ENCODE results near the gene TLK2.
"Not testable (repeated sequence)": the region's sequence is repeated elsewhere in the genome, so short reads cannot be mapped to it uniquely, and the experiment has no call there.

Gene TLK2

DNA sequence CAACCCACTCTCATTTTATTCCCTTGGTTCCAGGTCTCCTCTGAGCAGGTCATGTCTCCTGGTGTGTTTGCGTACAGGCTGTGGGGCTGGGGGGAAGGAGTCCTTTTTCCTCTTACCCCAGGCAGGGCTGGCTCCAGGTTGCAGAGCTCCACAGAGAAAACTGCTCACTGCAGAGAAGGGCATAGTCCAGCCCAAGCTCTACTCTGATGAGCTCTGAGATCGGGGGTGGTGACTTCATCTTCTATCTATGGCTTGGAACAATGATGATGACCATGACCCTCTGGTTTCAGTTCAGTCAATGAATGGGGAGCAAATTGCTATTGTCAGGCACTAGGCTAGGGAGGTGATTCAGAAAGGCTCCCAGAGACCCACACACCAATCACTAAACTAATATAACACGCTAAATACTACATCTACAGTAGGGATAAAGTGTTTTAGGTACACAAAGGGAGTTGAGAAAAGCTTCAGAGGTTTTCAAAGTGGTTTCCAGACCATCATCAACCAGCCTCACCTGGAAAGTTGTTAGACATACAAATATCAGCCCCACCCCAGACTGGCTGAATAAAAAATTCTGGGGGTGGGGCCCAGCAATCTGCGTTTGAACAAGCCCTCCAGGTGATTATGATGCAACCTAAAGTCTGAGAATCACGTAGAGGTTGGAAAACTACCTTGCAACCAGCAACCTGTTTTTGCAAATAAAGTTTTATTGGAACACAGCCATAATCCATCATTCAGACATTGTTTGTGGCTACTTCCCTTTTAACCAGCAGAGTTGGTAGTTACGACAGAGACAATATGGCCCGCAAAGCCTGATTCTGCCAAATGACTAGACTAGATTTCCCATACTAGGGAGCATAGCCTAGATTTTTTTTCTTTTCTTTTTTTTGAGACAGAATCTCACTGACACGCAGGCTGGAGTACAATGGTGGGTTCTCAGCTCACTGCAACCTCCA lies 5.3 kb upstream of the TLK2 start:
- DNase-seq (ENCODE audit: low spot score in 2 of 2); H3K4me3 Mint-ChIP-seq; ATAC-seq; H3K27ac Mint-ChIP-seq; H3K9me3 Mint-ChIP-seq; H3K36me3 Mint-ChIP-seq: not testable (repeated sequence)
- peaks cover 13% of the 10 kb centered on the region for H3K4me1 Mint-ChIP-seq

DNA sequence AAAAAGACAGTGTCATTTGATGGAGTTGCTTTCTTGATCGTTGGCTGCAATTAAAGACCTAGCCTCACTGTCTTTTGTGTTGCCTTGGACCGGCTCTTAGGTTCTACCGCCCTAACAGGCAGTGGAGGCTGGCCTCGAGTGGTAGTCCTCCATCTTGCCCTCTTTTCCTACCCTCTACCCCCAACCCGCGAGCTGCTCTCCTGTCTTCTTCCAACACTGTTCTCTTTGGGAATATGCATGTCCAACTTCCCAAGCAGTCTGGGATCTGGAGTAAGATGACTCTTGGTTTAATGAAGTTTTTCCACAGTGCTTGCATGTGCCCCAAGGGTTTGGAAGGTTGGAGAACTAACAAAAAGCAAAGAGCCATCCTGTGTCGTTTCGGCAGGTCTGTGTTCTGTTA lies 1.5 kb upstream of the TLK2 start:
- peaks cover 22% of the 10 kb centered on the region for H3K36me3 Mint-ChIP-seq
- not testable (repeated sequence) for H3K9me3 Mint-ChIP-seq; ATAC-seq; DNase-seq (ENCODE audit: low spot score in 2 of 2)
- peak overlapping the region; percentile 88 for H3K27ac Mint-ChIP-seq
- peak overlapping the region; percentile 70 for H3K4me3 Mint-ChIP-seq
- H3K4me1 Mint-ChIP-seq = peaks cover 25% of the 10 kb centered on the region

DNA sequence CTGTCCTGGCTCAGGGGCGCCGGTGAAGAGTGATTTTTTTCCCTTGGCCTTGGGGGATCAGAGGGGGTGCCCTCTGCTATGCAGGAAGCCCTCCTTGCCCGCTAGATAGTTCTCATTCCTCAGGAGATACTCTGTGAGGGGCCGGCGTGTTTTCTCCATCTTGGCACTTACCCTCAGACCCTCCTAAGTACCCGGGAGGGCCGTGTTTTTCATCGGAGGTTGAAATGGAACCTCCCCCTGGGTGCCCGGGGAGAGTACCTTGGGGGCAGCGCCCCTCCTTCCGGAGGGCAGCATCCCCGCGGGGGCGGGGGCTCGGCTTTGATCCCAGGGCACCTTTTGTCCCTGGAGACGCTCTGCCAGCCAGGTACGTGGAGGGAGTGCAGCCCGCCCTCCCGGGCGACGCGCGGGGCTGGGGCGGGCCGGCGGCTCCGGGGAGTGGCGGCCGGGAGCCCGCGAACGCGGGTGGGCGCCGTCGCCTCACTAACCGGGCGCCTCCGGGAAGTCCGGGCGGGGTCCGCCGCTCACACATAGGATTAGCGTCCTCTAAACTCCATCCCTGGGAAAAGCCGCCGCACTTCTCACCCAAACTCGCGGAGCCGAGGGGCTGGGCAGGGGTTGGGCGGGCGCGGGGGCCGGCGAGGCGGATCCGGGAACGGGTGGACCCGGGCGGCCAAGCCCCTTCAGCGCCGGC lies 762 bp upstream of the TLK2 start:
- H3K9me3 Mint-ChIP-seq = not testable (repeated sequence)
- Mint-ChIP-seq H3K27ac (peak overlapping the region; percentile 88), H3K4me3 (peak overlapping the region; percentile 70), H3K36me3 (peaks cover 28% of the 10 kb centered on the region), H3K4me1 (peaks cover 25% of the 10 kb centered on the region)
- ATAC-seq = peak; percentile 42
- DNase-seq (ENCODE audit: low spot score in 2 of 2) = peak; percentile 24 to 72

GRCh38 chr17:62478880-62479638 lies 434 bp downstream of the TLK2 start:
- DNase-seq (ENCODE audit: low spot score in 2 of 2) (peak; percentile 52 to 80), ATAC-seq (peak; percentile 61)
- peaks cover 25% of the 10 kb centered on the region for H3K4me1 Mint-ChIP-seq
- peak overlapping the region; percentile 94 for H3K27ac Mint-ChIP-seq
- H3K4me3 Mint-ChIP-seq = peak overlapping the region; percentile 78
- peaks cover 40% of the 10 kb centered on the region for H3K36me3 Mint-ChIP-seq
- H3K9me3 Mint-ChIP-seq = not testable (repeated sequence)

- not testable (repeated sequence) for H3K9me3 Mint-ChIP-seq, ATAC-seq
- H3K4me3 Mint-ChIP-seq = peak overlapping the region; percentile 78
- H3K36me3 Mint-ChIP-seq = peaks cover 47% of the 10 kb centered on the region
- peak in 1 of 2 donors; percentile 63 for DNase-seq (ENCODE audit: low spot score in 2 of 2)
- H3K27ac Mint-ChIP-seq = peak overlapping the region; percentile 94
- H3K4me1 Mint-ChIP-seq = peaks cover 25% of the 10 kb centered on the region
These were observed 1.1 kb downstream of the TLK2 start for GRCh38 chr17:62479639-62480258.

DNA sequence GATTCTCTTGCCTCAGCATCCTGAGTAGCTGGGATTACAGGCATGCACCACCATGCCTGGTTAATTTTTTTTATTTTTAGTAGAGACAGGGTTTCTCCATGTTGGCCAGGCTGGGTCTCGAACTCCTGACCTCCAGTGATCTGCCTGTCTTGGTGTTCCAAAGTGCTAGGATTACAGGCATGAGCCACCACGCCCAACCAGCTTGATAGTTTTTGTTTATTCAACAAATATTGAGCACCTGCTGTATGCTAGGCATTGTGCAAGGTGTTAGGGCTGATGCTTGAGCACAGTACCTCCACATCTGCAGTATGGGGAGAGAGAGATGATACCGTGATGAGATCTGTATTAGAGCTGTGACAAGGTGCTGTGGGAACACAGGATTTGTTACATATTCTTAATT lies 3.9 kb downstream of the TLK2 start:
- not testable (repeated sequence) for H3K27ac Mint-ChIP-seq
- H3K4me1 Mint-ChIP-seq = peaks cover 24% of the 10 kb centered on the region

GRCh38 chr17:62490990-62491389 lies 12.4 kb downstream of the TLK2 start:
- Mint-ChIP-seq H3K36me3 (peaks cover 53% of the 10 kb centered on the region), H3K4me1 (peaks cover 20% of the 10 kb centered on the region)
- DNase-seq (ENCODE audit: low spot score in 2 of 2); H3K27ac Mint-ChIP-seq; H3K9me3 Mint-ChIP-seq; ATAC-seq; H3K4me3 Mint-ChIP-seq: not testable (repeated sequence)

More for the DNA sequence above, 3.9 kb downstream of the TLK2 start:
- not testable (repeated sequence) for ATAC-seq; DNase-seq (ENCODE audit: low spot score in 2 of 2); H3K4me3 Mint-ChIP-seq; H3K9me3 Mint-ChIP-seq
- H3K36me3 Mint-ChIP-seq = peaks cover 73% of the 10 kb centered on the region

GRCh38 chr17:62493049-62493655 lies 14.5 kb downstream of the TLK2 start:
- H3K4me3 Mint-ChIP-seq; H3K9me3 Mint-ChIP-seq; DNase-seq (ENCODE audit: low spot score in 2 of 2); H3K27ac Mint-ChIP-seq: not testable (repeated sequence)
- Mint-ChIP-seq H3K36me3 (peaks cover 32% of the 10 kb centered on the region), H3K4me1 (peaks cover 19% of the 10 kb centered on the region)
- ATAC-seq = peak; percentile 61

DNA sequence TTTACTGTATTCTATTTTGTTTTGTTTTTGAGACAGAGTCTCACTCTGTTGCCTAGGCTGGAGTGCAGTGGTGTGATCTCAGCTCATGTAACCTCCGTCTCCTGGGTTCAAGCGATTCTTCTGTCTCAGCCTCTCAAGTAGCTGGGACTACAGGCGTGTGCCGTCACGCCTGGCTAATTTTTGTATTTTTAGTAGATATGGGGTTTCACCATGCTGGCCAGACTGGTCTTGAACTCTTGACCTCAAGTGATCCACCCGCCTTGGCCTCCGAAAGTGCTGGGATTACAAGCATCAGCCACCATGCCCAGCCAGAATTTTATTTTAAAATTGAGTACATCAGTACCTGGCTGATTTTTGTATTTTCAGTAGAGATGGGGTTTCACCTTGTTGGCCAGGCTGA lies 15.4 kb downstream of the TLK2 start:
- ATAC-seq; H3K27ac Mint-ChIP-seq; DNase-seq (ENCODE audit: low spot score in 2 of 2); H3K9me3 Mint-ChIP-seq; H3K4me3 Mint-ChIP-seq: not testable (repeated sequence)
- Mint-ChIP-seq H3K36me3 (peaks cover 22% of the 10 kb centered on the region), H3K4me1 (peaks cover 19% of the 10 kb centered on the region)

GRCh38 chr17:62496344-62496743 lies 17.7 kb downstream of the TLK2 start:
- peak overlapping the region; percentile 64 for H3K27ac Mint-ChIP-seq
- H3K36me3 Mint-ChIP-seq; H3K4me3 Mint-ChIP-seq; ATAC-seq; DNase-seq (ENCODE audit: low spot score in 2 of 2); H3K9me3 Mint-ChIP-seq: not testable (repeated sequence)
- H3K4me1 Mint-ChIP-seq = peaks cover 11% of the 10 kb centered on the region

GRCh38 chr17:62498796-62499195 lies 20.2 kb downstream of the TLK2 start:
- not testable (repeated sequence) for H3K36me3 Mint-ChIP-seq; H3K27ac Mint-ChIP-seq; DNase-seq (ENCODE audit: low spot score in 2 of 2); ATAC-seq; H3K4me1 Mint-ChIP-seq; H3K4me3 Mint-ChIP-seq; H3K9me3 Mint-ChIP-seq

DNA sequence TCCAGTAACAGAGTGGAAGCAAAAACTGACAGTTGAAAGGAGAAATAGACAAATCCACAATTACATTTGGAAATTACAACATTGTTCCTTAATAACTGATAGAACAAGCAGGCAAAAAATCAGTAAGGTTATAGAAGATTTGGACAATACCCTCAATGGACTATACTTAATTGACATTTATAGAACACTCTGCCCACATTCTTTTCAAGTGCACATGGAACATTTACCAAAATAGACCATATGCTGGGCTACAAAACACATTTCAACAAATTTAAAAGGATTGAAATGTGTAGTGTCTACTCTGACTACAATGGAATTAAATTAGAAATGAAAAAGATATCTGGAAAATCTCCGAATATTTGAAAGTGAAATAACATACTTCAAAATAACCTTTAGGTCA lies 21.8 kb downstream of the TLK2 start:
- H3K4me1 Mint-ChIP-seq; DNase-seq (ENCODE audit: low spot score in 2 of 2); H3K4me3 Mint-ChIP-seq; H3K9me3 Mint-ChIP-seq; H3K36me3 Mint-ChIP-seq; ATAC-seq; H3K27ac Mint-ChIP-seq: not testable (repeated sequence)

GRCh38 chr17:62504857-62505256 lies 26.2 kb downstream of the TLK2 start:
- H3K4me3 Mint-ChIP-seq; H3K27ac Mint-ChIP-seq; ATAC-seq; DNase-seq (ENCODE audit: low spot score in 2 of 2); H3K9me3 Mint-ChIP-seq: not testable (repeated sequence)
- Mint-ChIP-seq H3K36me3 (peaks cover 16% of the 10 kb centered on the region), H3K4me1 (peaks cover 25% of the 10 kb centered on the region)

DNA sequence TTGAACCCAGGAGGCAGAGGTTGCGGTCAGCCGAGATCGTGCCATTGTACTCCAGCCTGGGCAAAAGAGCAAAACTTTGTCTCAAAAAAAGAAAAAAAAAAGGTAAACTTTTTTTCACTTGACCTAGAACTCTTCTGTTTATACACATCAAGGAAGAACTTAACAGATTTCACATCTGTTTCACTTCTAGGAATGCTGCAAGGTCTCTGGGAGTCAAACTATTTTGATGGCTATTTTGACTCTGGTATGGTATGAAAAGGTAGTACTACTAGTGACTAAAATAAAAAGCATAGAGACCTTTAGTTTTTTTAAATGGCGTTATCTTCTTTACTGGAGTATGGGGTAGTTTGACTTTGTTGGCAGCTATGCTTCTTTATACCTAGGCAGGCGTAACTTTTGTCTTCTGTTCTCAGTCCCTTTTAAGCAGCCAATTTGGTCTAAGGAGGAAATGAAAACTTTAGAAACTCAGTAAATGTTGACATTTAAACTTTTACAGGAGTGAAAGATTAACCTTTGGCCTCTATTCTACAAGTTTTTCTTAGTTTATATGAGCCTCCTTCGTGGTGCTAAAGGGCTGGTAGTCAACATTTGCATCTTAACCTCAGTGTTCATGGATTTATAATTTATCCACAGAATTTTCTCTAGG lies 28.7 kb downstream of the TLK2 start:
- DNase-seq (ENCODE audit: low spot score in 2 of 2); H3K4me3 Mint-ChIP-seq; H3K9me3 Mint-ChIP-seq; H3K27ac Mint-ChIP-seq; ATAC-seq: not testable (repeated sequence)
- H3K4me1 Mint-ChIP-seq = peaks cover 35% of the 10 kb centered on the region
- H3K36me3 Mint-ChIP-seq = peaks cover 19% of the 10 kb centered on the region
